22Rv1 (cell line): Measurements from ENCODE around the gene ZNF157.

Experiments used
- H3K27ac ChIP-seq: fragments of 450-650 bp; 2 replicates; pipeline ENCODE4 v1.5.1; 2017
- CTCF ChIP-seq: fragments of 450-650 bp; IDR thresholded peaks from 2 replicates; pipeline ENCODE4 v1.5.1; 2017; ENCODE audit warnings: mild to moderate bottlenecking
- ZFX ChIP-seq: fragments of 450-650 bp; IDR thresholded peaks from 2 replicates; pipeline ENCODE4 v1.6.1; 2017; ENCODE audit warnings: antibody characterized with exemption, borderline replicate concordance

ZNF157 gene

GRCh38 chrX:47390780-47391179 is 20.4 kb downstream of the ZNF157 start:
- TF ChIP-seq CTCF (no peak), ZFX (no peak)
- no peak overlapping the region for H3K27ac ChIP-seq

GRCh38 chrX:47413179-47413594 is 42.8 kb downstream of the ZNF157 start:
- no peak overlapping the region for H3K27ac ChIP-seq
- no peak for TF ChIP-seq ZFX
- no peak for TF ChIP-seq CTCF

GRCh38 chrX:47420265-47420664 is 49.9 kb downstream of the ZNF157 start:
- H3K27ac ChIP-seq: no peak overlapping the region
- TF ChIP-seq ZFX: no peak
- no peak for TF ChIP-seq CTCF

- no peak for TF ChIP-seq ZFX
- no peak for TF ChIP-seq CTCF
Observed at GRCh38 chrX:47420962-47421361, 50.6 kb downstream of the ZNF157 start.

GRCh38 chrX:47422444-47422843 is 52.1 kb downstream of the ZNF157 start:
- no peak for TF ChIP-seq CTCF
- TF ChIP-seq ZFX: no peak
- no peak overlapping the region for H3K27ac ChIP-seq

More at GRCh38 chrX:47420962-47421361, 50.6 kb downstream of the ZNF157 start:
- no peak overlapping the region for H3K27ac ChIP-seq

- no peak for TF ChIP-seq CTCF
- TF ChIP-seq ZFX: no peak
- no peak overlapping the region for H3K27ac ChIP-seq
Observed at GRCh38 chrX:47430925-47431324, 60.5 kb downstream of the ZNF157 start.

- no peak for TF ChIP-seq CTCF
- no peak for TF ChIP-seq ZFX
- H3K27ac ChIP-seq: no peak overlapping the region
Observed at GRCh38 chrX:47446431-47446830, 76.1 kb downstream of the ZNF157 start.
